ENCODE data around the gene SETDB1. TPM values are rescaled to one million over a fixed set of nuclear protein-coding genes. Genes with fewer than 3 reads are reported as not detected.

SETDB1 gene
- total and polyA plus RNA-seq, 2 of the 8 experiments (the other 6 are each of a cell fraction or from before 2014, with no cell fraction given), result 27.5 to 48.8 TPM

GRCh38 chr1:150966011-150966410, 39.8 kb downstream of the SETDB1 start (continued):
- TF ChIP-seq, protein P1, sequence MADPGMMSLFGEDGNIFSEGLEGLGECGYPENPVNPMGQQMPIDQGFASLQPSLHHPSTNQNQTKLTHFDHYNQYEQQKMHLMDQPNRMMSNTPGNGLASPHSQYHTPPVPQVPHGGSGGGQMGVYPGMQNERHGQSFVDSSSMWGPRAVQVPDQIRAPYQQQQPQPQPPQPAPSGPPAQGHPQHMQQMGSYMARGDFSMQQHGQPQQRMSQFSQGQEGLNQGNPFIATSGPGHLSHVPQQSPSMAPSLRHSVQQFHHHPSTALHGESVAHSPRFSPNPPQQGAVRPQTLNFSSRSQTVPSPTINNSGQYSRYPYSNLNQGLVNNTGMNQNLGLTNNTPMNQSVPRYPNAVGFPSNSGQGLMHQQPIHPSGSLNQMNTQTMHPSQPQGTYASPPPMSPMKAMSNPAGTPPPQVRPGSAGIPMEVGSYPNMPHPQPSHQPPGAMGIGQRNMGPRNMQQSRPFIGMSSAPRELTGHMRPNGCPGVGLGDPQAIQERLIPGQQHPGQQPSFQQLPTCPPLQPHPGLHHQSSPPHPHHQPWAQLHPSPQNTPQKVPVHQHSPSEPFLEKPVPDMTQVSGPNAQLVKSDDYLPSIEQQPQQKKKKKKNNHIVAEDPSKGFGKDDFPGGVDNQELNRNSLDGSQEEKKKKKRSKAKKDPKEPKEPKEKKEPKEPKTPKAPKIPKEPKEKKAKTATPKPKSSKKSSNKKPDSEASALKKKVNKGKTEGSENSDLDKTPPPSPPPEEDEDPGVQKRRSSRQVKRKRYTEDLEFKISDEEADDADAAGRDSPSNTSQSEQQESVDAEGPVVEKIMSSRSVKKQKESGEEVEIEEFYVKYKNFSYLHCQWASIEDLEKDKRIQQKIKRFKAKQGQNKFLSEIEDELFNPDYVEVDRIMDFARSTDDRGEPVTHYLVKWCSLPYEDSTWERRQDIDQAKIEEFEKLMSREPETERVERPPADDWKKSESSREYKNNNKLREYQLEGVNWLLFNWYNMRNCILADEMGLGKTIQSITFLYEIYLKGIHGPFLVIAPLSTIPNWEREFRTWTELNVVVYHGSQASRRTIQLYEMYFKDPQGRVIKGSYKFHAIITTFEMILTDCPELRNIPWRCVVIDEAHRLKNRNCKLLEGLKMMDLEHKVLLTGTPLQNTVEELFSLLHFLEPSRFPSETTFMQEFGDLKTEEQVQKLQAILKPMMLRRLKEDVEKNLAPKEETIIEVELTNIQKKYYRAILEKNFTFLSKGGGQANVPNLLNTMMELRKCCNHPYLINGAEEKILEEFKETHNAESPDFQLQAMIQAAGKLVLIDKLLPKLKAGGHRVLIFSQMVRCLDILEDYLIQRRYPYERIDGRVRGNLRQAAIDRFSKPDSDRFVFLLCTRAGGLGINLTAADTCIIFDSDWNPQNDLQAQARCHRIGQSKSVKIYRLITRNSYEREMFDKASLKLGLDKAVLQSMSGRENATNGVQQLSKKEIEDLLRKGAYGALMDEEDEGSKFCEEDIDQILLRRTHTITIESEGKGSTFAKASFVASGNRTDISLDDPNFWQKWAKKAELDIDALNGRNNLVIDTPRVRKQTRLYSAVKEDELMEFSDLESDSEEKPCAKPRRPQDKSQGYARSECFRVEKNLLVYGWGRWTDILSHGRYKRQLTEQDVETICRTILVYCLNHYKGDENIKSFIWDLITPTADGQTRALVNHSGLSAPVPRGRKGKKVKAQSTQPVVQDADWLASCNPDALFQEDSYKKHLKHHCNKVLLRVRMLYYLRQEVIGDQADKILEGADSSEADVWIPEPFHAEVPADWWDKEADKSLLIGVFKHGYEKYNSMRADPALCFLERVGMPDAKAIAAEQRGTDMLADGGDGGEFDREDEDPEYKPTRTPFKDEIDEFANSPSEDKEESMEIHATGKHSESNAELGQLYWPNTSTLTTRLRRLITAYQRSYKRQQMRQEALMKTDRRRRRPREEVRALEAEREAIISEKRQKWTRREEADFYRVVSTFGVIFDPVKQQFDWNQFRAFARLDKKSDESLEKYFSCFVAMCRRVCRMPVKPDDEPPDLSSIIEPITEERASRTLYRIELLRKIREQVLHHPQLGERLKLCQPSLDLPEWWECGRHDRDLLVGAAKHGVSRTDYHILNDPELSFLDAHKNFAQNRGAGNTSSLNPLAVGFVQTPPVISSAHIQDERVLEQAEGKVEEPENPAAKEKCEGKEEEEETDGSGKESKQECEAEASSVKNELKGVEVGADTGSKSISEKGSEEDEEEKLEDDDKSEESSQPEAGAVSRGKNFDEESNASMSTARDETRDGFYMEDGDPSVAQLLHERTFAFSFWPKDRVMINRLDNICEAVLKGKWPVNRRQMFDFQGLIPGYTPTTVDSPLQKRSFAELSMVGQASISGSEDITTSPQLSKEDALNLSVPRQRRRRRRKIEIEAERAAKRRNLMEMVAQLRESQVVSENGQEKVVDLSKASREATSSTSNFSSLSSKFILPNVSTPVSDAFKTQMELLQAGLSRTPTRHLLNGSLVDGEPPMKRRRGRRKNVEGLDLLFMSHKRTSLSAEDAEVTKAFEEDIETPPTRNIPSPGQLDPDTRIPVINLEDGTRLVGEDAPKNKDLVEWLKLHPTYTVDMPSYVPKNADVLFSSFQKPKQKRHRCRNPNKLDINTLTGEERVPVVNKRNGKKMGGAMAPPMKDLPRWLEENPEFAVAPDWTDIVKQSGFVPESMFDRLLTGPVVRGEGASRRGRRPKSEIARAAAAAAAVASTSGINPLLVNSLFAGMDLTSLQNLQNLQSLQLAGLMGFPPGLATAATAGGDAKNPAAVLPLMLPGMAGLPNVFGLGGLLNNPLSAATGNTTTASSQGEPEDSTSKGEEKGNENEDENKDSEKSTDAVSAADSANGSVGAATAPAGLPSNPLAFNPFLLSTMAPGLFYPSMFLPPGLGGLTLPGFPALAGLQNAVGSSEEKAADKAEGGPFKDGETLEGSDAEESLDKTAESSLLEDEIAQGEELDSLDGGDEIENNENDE (IDR thresholded peaks at IDR 0.05; ENCODE audit: insufficient replicate concordance, low read length), result no peak
- TF ChIP-seq HDAC6 (IDR thresholded peaks at IDR 0.05; ENCODE audit: low read depth, low read length), result no peak
- no peak for TF ChIP-seq KDM5A (IDR thresholded peaks at IDR 0.05; ENCODE audit: low read length)
- no peak for TF ChIP-seq RXRA (IDR thresholded peaks at IDR 0.05; ENCODE audit: insufficient read depth, low read depth, low read length)
- TF ChIP-seq SP1 (IDR thresholded peaks at IDR 0.05; ENCODE audit: low read depth, low read length), result no peak
- no peak for TF ChIP-seq BRCA1 (IDR thresholded peaks at IDR 0.05; ENCODE audit: low read depth, low read length)
- TF ChIP-seq CBX5 (IDR thresholded peaks at IDR 0.05; ENCODE audit: low read depth, low read length), result no peak
- TF ChIP-seq TAF7 (optimal IDR thresholded peaks at IDR 0.05; ENCODE audit: borderline replicate concordance, low read depth, low read length), result no peak

Data from H1 (cell line).